K562 (cell line): Measurements from ENCODE around the gene CHTF8. TPM values are rescaled to one million over a fixed set of nuclear protein-coding genes. Genes with fewer than 3 reads are reported as not detected.

ENCODE experiments used
- AFF4 ChIP-seq: sonication (generic); formaldehyde crosslinking; IDR thresholded peaks from 2 replicates; pipeline ENCODE4 v1.8.0; 2023; ENCODE audit warnings: mild to moderate bottlenecking, missing genetic modification reagents
- DPF2 ChIP-seq: fragments of 450-650 bp; IDR thresholded peaks from 2 replicates; pipeline ENCODE4 v1.6.1; 2016
- E2F1 ChIP-seq: sonication (generic); formaldehyde crosslinking; IDR thresholded peaks from 2 replicates; pipeline ENCODE4 v1.8.1; 2023; ENCODE audit warnings: mild to moderate bottlenecking, missing genetic modification reagents, moderate library complexity
- ID3 ChIP-seq, 2 experiments: fragments of 250-450 bp in 1 of 2; fragments of 450-650 bp in 1 of 2; sonication (Bioruptor Pico) in 1 of 2; IDR thresholded peaks; 2 replicates each; pipeline versions ENCODE4 v1.6.1 to v1.8.0; 2016 to 2021; ENCODE audit warnings: mild to moderate bottlenecking in 2 of 2, moderate library complexity in 2 of 2, missing compliant biosample characterization in 1 of 2, missing genetic modification characterization in 1 of 2
- KDM1A ChIP-seq, 2 experiments: fragments of 450-650 bp; IDR thresholded peaks; 2 replicates each; pipeline ENCODE4 v1.6.1; 2016; ENCODE audit warnings: mild to moderate bottlenecking in 2 of 2
- LCOR ChIP-seq: sonication (generic); formaldehyde crosslinking; IDR thresholded peaks from 2 replicates; pipeline ENCODE4 v1.8.0; 2022; ENCODE audit warnings: mild to moderate bottlenecking, missing genetic modification reagents
- MEIS2 ChIP-seq: fragments of 450-650 bp; IDR thresholded peaks from 2 replicates; pipeline ENCODE4 v1.6.1; 2014; ENCODE audit warnings: mild to moderate bottlenecking; ENCODE audit not compliant: partially characterized antibody
- MTF1 ChIP-seq: fragments of 250-450 bp; sonication (Bioruptor Pico); IDR thresholded peaks from 2 replicates; pipeline ENCODE4 v1.9.0; 2021; ENCODE audit warnings: moderate library complexity, mild to moderate bottlenecking, inconsistent platforms, borderline replicate concordance
- NFIC ChIP-seq: fragments of 450-650 bp; IDR thresholded peaks from 2 replicates; pipeline ENCODE4 v1.6.1; 2017; ENCODE audit warnings: mild to moderate bottlenecking, inconsistent platforms
- ZKSCAN3 ChIP-seq: fragments of 250-450 bp; sonication (Bioruptor Pico); IDR thresholded peaks from 2 replicates; pipeline ENCODE4 v1.4.0; 2020
- ZNF134 ChIP-seq: fragments of 250-450 bp; sonication (Bioruptor Pico); conservative IDR thresholded peaks from 2 replicates; pipeline ENCODE4 v1.4.0; 2020
- ZNF449 ChIP-seq: fragments of 250-450 bp; sonication (Bioruptor Pico); IDR thresholded peaks from 2 replicates; pipeline ENCODE4 v1.8.0; 2022; ENCODE audit warnings: moderate library complexity, mild to moderate bottlenecking, inconsistent platforms
- polyA plus RNA-seq, 8 experiments: library from polyadenylated mRNA; depleted of rRNA in 4 of 8; stranded (reverse) in 5 of 8; unstranded in 3 of 8; fragments of >200 nt; fragmentation: Nextera tagmentation in 2 of 8; fragmentation: Illumina TruSeq in 1 of 8; extraction: Ambion mirVana in 2 of 8; extraction: Trizol in 1 of 8; gene quantifications; 2 replicates each; pipeline versions ENCODE4 v1.2.1 to v1.2.3, GENCODE V29; 2011 to 2014; ENCODE audit warnings: inconsistent platforms in 1 of 8, missing spikeins in 1 of 8
- total RNA-seq, 7 experiments: library from RNA; depleted of rRNA in 6 of 7; stranded (reverse); fragments of >200 nt in 6 of 7; fragmentation: Illumina TruSeq in 2 of 7; extraction: Trizol in 2 of 7; gene quantifications; 2 replicates each; pipeline versions ENCODE4 v1.2.1 to v1.2.3, GENCODE V29; 2011 to 2021; ENCODE audit warnings: low replicate concordance in 1 of 7
- TF ChIP-seq, protein P1 (sequence below): fragments of 250-450 bp; sonication (Bioruptor Pico); IDR thresholded peaks from 2 replicates; pipeline ENCODE4 v1.8.0; 2021; ENCODE audit warnings: moderate library complexity, mild to moderate bottlenecking, inconsistent platforms

Gene CHTF8
- total and polyA plus RNA-seq, 9 of the 15 experiments (the other 6 are each of a cell fraction or from before 2014, with no cell fraction given): 20.2 to 199 (median 108) TPM

- TF ChIP-seq, protein P1, sequence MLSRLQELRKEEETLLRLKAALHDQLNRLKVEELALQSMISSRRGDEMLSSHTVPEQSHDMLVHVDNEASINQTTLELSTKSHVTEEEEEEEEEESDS (CRISPR knock-in tag): no peak
- TF ChIP-seq MTF1: no peak
- TF ChIP-seq AFF4: no peak
- no peak for TF ChIP-seq ZNF449
- no peak for TF ChIP-seq ZNF134
- TF ChIP-seq LCOR (CRISPR knock-in tag): no peak
- no peak for TF ChIP-seq E2F1 (CRISPR knock-in tag)
- no peak for TF ChIP-seq ZKSCAN3 (CRISPR knock-in tag)
- TF ChIP-seq ID3 (CRISPR knock-in tag; IDR thresholded peaks at IDR 0.05): no peak
- no peak for TF ChIP-seq ID3 (tag; IDR thresholded peaks at IDR 0.05)
- no peak for TF ChIP-seq KDM1A (IDR thresholded peaks at IDR 0.05)
- no peak for TF ChIP-seq DPF2
- TF ChIP-seq NFIC: 0 out of 2 replicates have a peak, but pooled peaks have one; percentile 9
- peak; percentile 37 for TF ChIP-seq MEIS2
Measured at GRCh38 chr16:69132424-69133252, at the start of gene CHTF8, which contains the start of gene UTP4 (continued).
